Fibroblast of skin of left biceps (primary cell): ENCODE measurements around the gene SLC9A9.

Experiments used
- DNase-seq, 2 experiments: peaks; one replicate each; pipeline ENCODE4 v3.0.0-alpha.2; 2013; ENCODE audit warnings: low read depth in 2 of 2

SLC9A9 gene

DNA sequence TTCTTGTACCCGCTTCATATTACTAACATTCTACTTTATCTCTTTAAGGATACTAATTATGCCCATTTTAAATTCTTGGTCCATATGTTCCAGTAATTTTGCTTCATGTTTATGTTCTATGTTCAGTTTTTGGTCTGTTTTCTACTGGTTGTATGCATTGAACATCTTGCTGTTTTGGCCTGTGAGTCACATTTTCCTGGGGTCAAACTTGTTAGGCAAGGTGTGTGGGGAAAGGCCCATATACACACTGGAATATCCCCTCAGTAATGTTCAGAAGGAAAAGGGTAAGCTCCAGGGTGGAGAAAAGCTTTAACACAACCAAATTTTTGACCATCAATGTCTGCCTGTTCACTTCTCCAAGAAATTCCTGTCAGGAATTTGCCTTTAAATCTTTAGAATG, 337.7 kb downstream of the SLC9A9 start:
- no peak for DNase-seq

DNA sequence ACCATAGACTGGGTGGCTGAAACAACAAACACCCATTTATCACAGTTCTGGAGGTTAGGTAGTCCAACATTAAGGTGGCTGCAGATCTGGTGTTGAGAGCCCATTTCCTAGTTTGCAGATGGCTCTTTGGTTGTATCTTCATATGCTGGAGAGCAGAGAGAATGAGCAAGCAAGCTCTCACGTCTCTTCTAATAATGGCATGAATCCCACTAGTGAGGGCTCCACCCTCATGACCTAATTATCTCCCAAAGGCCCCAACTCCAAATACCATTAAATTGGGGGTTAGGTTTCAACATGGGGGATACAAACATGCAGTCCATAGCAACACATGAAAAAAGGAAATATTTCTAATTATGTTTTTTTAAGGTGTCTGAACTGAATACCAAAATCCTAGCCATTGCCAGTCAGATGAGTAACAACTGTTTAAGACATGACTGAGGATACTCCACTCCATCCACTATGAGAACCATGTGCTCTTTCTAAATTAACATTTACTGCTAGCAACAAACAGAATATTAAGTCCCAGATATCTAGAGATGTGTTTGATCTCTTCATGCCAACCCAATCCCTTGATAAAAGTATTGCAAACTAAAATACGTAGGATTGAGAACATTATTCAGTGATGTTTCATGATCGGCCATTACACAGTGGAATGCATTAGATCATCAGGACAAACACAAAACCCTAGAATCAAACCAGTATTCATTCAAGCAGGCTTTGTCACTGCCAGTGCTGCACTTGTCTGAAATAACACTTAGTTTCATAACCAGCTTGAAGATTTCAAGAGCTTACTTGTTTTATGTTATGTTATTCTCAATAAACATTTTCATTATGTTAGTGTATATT, 340.3 kb downstream of the SLC9A9 start:
- peak; percentile 21 to 28 for DNase-seq

DNA sequence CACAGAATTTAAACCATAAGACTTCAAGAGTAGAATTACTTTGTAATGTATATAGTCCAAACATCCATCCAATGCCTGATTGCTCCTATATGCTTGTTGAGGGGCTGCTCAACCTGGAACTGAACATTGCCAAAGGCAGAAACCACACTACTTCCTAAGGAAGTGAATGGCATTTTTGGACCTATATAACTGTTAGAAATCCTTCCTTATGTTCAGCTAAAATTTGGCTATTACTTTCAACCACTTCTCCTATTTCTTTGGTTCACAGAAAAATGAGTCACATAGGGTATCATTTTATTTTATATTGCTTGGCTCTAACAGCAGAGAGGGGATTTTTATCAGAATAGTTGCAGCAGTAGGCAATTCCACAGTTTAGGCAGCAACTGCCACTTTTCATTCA, 342.1 kb downstream of the SLC9A9 start:
- no peak for DNase-seq

DNA sequence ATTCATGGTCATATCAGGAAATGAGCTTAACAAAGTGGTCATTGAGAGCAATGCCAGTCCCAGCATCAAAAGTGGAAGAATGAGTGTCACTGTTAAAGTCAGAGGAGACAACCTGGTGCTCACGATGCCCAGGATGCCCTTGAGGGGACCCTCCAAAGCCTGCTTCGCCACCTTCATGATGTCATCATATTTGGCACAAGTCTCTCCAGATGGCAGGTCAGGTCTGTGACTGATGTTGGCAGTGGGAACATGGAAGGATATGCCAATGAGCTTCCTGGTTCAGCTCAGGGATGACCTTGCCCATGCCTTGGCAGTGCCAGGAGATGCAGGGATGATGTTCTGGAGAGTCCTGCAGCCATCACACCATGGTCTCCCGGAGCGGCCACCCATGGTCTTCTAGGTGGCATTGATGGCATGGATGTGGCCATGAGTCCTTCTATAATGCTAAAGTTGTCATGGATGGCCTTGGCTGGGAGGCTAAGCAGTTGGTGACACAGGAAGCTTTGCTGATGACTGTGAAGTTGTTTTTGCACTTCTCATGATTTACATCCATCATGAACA, 344.9 kb downstream of the SLC9A9 start:
- DNase-seq, result no peak

DNA sequence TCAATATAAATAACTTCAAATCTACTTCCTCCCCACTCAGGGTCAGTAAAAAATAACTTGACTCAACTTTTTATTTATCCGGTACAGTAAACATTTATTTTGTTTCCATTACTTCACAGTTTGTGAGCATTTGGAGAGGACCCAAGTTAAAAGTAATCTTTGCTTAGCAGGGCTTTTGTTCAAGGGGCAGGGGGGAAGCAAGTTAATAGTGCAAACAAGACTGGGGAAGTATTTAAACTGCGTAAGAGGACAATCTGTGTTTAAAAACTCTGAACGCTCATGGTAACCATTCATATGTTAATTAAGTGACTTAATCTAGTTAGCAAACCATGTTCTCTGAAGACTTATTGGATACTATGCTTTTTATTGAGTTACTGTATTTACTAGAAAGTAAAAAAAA, 346.2 kb downstream of the SLC9A9 start:
- no peak for DNase-seq

DNA sequence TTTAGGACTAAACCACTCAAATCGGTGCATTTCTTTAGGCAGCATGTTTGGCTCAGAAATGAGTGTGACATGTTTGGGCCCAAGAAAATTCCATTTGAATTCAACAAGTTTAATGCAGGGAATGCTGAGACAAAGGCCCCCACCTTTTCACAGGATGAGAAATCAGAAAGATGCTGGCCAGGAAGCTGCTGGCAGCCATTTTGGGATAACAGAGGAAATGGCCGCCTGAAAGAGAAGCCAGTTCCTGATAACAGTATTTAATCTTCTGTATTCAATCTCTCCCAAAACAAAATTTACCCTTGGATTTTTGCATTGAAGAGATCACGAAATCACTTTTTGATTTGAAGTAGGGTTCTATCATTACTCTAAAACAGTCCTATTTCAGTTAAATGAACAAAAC, 350.9 kb downstream of the SLC9A9 start:
- DNase-seq, result no peak

DNA sequence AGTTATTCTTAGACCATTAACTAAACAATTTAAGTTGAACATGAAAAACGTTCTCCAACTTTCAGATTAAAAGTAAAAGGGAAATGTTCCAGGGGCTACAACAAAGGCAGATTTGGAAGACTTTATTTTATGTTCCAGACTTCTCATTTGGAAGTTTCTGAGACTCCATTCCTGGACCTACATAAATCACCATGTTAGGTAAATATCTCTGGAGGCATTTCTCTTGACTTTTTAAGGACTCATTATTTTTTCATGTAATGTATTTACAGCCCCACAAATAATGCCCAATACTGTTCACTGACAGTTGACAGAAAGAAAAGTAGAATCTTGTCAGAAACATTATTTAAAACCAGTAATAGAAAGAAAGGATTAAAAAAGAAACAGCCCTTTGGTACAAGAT, 352.1 kb downstream of the SLC9A9 start:
- no peak for DNase-seq

DNA sequence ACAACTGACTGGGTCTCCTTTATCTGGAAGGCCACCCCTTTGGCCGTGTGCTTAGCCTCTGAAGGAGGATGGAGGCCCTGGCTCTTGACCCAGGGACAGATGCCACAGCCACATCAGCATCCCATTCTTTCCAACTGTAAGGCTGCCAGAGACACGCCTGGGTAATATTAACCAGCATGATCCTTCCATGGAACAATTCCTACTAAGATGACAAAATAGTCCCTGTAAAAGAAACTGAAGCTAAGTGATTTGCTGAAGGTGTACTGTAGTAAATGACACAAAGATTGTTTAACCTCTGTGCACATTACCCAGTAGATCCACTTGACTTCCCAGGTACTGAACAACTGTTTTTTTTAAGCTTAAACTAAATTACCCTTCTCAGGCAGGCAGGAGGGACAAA, 352.7 kb downstream of the SLC9A9 start:
- DNase-seq, result no peak

DNA sequence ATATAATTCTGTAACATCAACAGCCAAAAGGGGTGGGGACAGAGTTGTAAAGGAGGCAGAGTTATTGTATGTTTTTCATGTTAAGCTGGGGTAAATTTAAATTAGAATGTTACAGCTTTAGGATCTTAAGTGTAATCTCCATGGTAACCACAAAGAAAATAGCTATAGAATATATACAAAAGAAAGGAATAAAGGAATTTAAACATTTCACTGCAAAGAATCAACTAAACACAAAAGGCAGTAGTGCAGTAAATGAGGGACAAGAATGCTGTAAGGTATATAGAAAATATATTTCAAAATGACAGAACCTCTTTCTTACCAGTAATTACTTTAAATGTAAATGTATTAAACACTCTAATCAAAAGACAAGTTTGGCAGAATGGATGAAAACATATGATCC, 361.7 kb downstream of the SLC9A9 start:
- no peak for DNase-seq

DNA sequence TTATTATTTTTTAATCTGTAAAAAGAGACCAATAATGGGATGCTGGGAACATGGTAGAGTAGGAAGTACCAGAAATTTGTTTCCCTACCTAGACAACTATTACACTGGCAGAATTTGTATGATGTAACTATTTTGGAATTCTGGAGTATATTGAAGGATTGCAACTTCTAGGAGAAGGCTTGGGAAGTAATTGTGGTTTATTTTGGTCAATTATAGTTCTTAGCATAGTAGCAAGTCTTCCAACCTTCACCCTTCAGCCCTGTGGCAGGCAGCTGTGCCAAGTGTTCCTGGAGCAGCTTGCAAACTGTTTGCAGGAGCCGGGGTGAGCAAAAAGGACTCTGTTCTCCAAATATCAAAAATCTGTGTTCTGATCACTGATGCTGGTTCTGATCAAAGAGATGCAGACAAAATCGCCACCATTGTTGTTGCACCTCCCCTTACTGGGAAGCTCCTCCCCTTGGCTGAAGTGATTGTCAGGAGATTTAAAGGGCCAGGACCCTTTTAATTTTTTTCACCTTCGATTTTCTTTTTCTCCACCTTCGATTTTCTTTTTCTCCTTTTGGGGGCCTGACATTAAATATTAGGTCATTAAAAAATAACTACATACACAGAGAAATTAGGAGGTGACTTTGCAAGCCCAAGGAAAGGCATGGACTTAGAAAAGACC, 363.3 kb downstream of the SLC9A9 start:
- DNase-seq, result no peak

DNA sequence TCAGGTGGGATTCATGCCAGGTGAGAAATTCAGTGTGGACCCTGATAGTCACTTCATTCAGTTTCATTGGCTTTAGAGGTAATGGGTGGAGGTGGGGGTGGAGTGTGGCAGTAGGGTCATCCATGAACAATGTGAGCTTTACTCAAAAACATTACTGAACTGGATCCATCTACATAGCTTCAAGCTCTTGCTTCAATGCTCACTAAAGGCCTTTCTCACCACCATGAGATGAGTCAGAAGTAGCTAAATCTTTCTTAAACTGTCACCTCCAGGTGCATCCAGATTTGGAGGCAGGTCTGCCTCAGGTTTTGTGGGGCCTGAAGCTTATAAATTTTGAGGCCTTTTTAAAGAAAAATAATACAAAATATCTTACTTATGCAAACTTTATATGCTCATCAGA, 365.1 kb downstream of the SLC9A9 start:
- no peak for DNase-seq

DNA sequence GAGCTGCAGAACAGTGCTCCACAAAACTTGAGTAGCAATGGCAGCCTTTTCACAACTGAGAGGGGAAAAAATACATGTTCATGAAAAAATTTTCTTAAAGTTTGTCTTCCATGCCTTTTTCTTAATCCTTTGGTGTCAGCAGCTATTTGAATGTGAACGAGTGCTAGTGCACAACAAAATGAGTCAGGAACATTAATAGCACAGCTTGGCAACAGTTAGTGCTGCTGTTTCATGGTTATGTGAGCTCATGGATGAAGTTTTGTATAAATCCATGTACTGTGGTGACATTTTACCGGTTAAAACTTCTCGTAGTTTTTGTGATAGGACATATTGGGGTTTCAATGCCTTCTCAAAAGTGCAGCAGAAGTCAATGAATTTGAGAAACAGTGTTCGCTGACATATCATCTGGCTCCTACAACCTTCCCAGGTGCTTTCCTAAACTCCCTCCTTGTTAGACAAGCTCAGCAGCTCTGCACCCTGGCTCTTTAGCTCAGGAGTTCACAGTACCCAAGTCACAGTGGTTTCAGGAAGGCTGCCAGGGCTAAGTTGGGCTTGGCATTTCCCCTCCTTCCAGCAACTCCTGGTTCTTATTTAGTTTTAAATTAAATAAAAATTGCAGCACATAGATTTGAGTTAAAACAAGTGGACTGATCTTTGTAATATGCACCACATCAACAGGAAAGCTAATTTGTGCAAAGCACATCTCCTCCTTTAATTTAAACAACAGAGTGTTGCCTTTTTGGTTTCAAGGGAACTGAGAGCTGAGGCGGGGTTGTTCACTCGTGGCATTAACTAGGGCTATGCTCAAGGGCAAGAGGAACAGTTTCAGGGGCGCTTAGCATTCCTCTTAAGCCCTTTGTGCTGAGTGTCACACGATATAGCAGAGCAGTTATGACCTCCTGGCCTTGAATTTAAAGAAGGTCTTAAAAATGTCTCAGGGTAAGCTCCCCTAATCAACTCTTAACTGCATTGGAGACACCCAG, 365.9 kb downstream of the SLC9A9 start:
- DNase-seq, result peak in 1 of 2 experiments; percentile 4

DNA sequence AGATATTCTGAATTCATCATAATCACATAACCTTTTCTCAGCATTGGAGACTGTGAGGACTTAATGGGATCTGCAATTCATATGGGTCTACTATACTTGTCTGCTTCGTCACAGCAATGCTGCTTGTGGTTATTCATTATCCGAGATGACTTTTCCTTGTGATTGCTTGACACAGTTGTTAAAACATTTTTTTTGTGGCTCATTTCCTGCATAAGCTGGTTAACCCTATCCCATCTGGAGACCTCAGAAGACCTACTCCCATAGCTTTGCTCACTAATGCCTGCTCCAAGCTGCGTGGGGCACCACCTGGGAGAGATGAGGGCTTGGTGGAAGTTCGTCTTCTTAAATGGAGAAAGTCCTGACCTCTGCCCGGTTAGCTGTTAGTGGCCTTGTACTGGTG, 367.9 kb downstream of the SLC9A9 start:
- DNase-seq, result peak; percentile 27 to 33

DNA sequence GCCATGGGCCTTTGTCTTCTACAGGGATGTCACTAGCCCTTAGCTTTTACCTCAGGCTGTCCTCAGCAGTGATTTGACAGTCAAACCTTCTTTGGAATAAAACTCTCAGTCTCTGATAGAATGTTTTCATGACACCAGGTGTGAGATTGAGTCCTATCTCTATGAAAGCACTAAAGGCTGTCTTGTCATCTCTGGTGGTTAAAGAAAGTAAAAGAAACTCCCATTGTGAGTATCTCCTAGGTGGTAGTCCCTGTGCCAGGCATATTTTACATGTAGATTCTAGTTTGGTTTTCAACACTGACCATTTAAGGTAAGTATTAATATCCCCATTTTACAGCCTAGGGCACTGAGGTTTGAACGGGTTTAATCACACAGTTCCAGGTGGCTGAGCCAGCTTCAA, 368.5 kb downstream of the SLC9A9 start:
- DNase-seq, result no peak

DNA sequence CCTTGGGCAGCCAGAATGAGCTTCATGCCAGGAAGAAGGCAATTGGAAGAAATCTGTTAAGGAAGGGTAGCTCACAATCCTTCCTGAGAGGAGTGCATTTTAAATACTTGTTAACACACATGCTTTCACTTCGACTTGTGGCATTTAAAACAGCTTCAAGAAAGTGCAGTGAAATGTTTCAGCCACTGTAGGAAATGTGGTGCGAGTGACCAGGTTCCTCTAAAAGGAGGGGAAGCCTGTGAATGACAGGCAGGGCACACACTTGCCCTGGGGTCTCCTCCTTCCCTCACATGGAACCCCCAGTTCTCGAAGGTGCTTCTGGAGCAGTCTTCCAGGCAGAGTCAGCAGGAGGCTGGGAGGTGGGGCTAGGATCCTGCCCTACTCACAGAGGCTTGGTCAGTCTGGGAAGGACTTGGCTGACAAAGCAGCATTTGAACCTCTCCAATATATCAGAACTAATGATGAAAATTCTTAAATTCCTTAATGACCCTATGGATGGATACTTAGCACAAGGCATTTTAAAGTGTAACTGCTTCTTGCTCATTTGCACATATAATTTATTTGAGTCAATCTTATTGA, 370.1 kb downstream of the SLC9A9 start:
- no peak for DNase-seq

DNA sequence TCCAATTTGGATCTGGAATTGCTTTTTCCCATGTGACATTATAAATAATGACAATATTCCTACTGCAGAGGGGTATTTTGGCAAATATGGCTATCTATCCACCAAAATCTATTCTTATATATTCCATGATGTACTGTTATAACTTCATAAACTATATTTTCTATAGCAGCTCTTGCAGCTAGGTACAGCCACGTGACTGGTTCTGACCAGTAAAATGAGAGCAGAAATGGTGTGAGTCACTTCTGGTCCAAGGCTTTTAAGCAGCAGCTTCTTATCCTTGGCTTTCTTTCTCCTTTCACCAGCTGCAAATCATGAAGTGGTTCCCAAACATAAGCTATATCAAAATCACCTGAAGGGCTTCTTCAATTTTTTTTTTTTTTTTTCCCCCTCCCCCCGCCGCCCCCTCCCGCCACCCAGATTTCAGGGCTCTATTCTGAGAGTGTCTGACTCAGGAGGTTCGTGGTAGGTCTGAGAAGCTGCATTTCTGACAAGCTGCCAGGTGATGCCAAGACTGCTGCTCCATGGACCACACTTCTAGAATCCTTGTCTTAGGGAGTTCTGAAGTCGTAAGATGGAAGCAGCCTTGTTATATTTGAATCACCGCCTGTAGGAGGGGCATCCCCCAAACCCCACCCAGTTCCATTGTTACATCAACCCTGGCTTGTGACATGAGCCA, 371.2 kb downstream of the SLC9A9 start:
- no peak for DNase-seq

DNA sequence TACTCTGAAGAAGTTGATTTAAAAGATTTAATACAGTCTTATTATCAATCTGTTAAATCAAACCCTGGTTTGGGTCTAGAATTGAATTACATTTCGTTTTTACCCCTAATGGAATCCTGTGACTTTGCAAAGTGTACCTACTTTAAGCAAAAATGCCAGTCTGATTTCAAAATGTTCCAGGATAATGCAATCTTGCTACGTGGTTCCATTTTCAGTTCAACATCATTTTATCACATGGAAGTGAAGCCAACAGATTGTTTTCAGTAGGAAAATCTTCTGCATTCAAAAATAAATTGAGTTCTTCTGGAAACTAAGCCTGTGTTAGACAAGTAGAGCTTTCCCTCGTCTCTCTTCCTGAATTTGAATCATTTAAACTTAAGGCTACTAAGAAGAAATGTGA, 372.3 kb downstream of the SLC9A9 start:
- no peak for DNase-seq

DNA sequence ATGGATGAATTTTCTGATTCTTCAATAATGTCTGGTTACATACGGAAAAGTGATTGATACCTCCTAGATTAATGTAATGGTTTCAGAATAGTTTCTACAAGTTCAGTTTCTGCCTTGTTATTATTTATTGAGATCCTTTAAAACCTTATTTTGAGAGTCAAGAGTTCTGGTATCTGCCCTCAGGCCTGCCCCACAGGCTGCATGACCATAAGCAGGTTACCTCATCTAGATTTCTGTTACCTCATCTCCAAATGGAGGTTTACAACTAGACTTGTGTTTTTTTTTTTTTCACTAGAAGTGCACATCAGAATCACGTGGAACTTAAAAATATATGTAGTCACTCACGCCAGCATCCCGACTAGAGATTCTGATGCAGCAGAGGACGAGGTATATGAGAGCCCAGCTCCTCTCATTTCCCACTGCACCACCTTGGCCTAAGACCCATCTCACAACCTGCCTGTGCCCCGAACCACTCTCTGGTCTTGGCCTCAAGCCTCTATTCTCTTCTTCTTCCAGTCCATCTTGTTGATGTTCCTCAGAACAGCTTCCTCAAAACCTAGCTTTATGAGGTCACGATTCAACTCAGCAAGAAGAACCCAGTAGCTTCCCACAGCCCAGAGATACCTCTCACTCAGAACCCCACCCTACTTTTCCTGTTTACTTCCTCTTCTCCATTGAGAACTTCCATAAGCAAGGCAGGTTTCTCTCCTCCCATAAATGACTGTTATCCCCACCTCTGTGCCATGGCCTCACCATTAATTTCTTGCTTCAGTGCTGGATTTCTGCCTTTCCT, 375.3 kb downstream of the SLC9A9 start:
- DNase-seq, result no peak

DNA sequence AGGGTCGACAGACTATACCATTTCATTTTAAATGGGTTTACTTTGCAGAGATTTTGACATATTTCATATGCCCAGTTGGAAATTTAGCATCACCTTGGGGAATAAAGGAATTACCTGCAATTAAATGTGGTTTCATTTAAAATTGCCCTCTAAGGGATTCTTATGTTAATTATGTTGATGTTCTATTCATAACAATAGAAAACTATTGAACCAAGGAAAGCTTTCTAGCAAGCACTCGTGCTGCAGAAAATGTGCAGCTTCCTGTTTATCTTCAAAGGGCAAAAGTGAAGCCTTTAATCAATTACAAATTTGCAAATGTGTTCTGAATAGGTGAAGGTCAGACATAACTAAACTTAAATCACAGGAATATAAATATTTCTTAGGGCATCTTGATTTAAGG, 376.6 kb downstream of the SLC9A9 start:
- no peak for DNase-seq

DNA sequence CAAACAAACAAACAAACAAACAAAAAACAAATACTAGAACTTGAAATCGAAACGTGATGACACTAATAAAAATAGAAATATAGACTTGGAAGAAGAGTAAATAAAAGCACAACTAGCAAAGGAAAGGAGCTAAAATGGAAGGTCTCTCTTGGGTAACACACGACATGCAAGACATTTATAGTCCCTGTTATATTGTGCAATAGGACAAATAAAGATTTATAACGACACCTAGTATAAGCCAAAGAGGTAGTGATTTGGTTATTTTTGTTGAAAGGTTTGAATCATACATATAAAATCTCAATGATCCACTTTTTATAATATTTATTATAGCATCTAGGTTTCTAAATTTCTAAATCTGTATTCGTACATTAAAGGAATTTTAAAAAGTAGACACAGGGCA, 379.1 kb downstream of the SLC9A9 start:
- no peak for DNase-seq
